Neural progenitor cell (in vitro differentiated cells): ENCODE results near the gene PRKCSH. TPM values are rescaled to one million over a fixed set of nuclear protein-coding genes. Genes with fewer than 3 reads are reported as not detected.

ENCODE experiments used
- DNase-seq: peaks from one replicate; pipeline ENCODE4 v3.0.0-alpha.2; 2016; ENCODE audit warnings: low spot score
- H2AFZ ChIP-seq: fragments of 200-600 bp; sonication (generic); replicated peaks from 2 replicates; pipeline ENCODE4 v1.6.1; 2016; ENCODE audit warnings: antibody characterized with exemption
- H3F3A ChIP-seq: fragments of 200-600 bp; sonication (generic); 2 replicates; pipeline ENCODE4 v1.6.1; 2016; ENCODE audit warnings: antibody characterized with exemption, low read depth
- H3K27ac ChIP-seq: fragments of 200-600 bp; sonication (generic); 2 replicates; pipeline ENCODE4 v1.5.1; 2016; ENCODE audit warnings: mild to moderate bottlenecking
- H3K27me3 ChIP-seq: fragments of 200-600 bp; sonication (generic); 2 replicates; pipeline ENCODE4 v1.6.1; 2016; ENCODE audit warnings: mild to moderate bottlenecking, moderate library complexity
- H3K36me3 ChIP-seq: fragments of 200-600 bp; sonication (generic); 2 replicates; pipeline ENCODE4 v1.5.1; 2016
- H3K4me1 ChIP-seq: fragments of 200-600 bp; sonication (generic); 2 replicates; pipeline ENCODE4 v1.6.1; 2016; ENCODE audit warnings: mixed run types
- H3K4me2 ChIP-seq: fragments of 200-600 bp; sonication (generic); 2 replicates; pipeline ENCODE4 v1.6.1; 2016
- H3K4me3 ChIP-seq: fragments of 200-600 bp; sonication (generic); 2 replicates; pipeline ENCODE4 v1.5.1; 2016
- H3K79me2 ChIP-seq: fragments of 200-600 bp; sonication (generic); 2 replicates; pipeline ENCODE4 v1.6.1; 2016; ENCODE audit warnings: low read depth
- H3K9ac ChIP-seq: fragments of 200-600 bp; sonication (generic); 2 replicates; pipeline ENCODE4 v1.6.1; 2016
- H3K9me3 ChIP-seq: fragments of 200-600 bp; sonication (generic); 2 replicates; pipeline ENCODE4 v1.5.1; 2016; ENCODE audit warnings: low read depth
- H4K20me1 ChIP-seq: fragments of 200-600 bp; sonication (generic); 2 replicates; pipeline ENCODE4 v1.6.1; 2016; ENCODE audit warnings: low read depth
- H3K27ac Mint-ChIP-seq: 3 replicates; pipeline ENCODE4 v1.8.0; 2021; ENCODE audit warnings: mixed read lengths
- H3K27me3 Mint-ChIP-seq: 2 replicates; pipeline ENCODE4 v1.8.0; 2022; ENCODE audit warnings: low read depth, mild to moderate bottlenecking, inconsistent platforms, moderate library complexity, mixed read lengths; ENCODE audit not compliant: insufficient read depth
- H3K36me3 Mint-ChIP-seq: 3 replicates; pipeline ENCODE4 v1.8.0; 2021; ENCODE audit warnings: mixed read lengths
- H3K4me1 Mint-ChIP-seq: 3 replicates; pipeline ENCODE4 v1.8.0; 2021; ENCODE audit warnings: mixed read lengths
- H3K4me3 Mint-ChIP-seq: 3 replicates; pipeline ENCODE4 v1.8.0; 2021; ENCODE audit warnings: mild to moderate bottlenecking, moderate library complexity, mixed read lengths
- H3K9me3 Mint-ChIP-seq: 3 replicates; pipeline ENCODE4 v1.8.0; 2020; ENCODE audit warnings: mixed read lengths
- EZH2 ChIP-seq: fragments of 200-600 bp; sonication (generic); IDR thresholded peaks from 2 replicates; pipeline ENCODE4 v1.6.1; 2017; ENCODE audit warnings: antibody characterized with exemption, mild to moderate bottlenecking, moderate library complexity
- EZH2phosphoT487 ChIP-seq: fragments of 200-600 bp; sonication (generic); IDR thresholded peaks from 2 replicates; pipeline ENCODE4 v1.6.1; 2017; ENCODE audit warnings: antibody characterized with exemption
- total RNA-seq: library from RNA; depleted of rRNA; stranded (reverse); fragments of >200 nt; gene quantifications from 2 replicates; pipeline ENCODE4 v1.2.3, GENCODE V29; 2015; ENCODE audit warnings: low replicate concordance
- TF ChIP-seq, protein P1 (sequence below): fragments of 200-600 bp; sonication (generic); IDR thresholded peaks from 2 replicates; pipeline ENCODE4 v1.5.1; 2017; ENCODE audit warnings: antibody characterized with exemption, mild to moderate bottlenecking

Gene PRKCSH
- total RNA-seq, 1 donor from 2014 or later, result 53.6 TPM

DNA sequence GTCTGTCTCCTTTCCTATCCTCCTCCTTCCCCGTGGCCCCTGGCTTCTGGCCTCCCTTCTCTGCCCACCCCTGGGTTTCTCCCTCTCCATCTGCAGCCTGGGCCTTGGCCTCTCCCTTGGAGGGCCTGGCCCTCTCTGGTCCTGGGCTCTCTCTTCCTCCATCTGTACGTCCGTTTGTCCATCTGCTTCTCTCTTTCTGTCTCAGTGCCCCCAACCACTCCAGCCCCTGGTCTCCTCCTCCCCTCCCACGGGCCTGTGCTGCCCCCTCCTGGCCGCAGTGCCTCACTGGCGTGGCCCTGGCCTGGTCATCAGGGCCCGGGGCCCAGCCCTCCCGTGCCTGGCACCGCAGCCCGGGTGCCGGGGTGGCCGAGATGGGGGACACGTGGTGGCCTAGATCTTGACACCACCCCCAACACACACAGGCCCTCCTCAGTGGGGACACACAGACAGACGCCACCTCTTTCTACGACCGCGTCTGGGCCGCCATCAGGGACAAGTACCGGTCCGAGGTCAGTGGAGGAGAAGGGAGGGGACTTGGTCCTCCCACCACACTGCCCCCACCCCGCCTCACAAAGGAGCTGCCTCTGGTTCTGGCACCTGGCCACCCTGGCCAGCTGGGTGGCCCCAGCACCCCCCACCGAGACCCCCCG lies 11.3 kb downstream of the PRKCSH start:
- H3K9me3 ChIP-seq, result no peaks in the 10 kb centered on the region
- Mint-ChIP-seq H3K9me3 (no peaks in the 10 kb centered on the region), H3K36me3 (peaks cover 8% of the 10 kb centered on the region), H3K4me1 (peaks cover 6% of the 10 kb centered on the region), H3K27ac (peak overlapping the region; percentile 76), H3K27me3 (peaks cover 8% of the 10 kb centered on the region), H3K4me3 (no peak overlapping the region)
- H3K27ac ChIP-seq, result no peak overlapping the region
- H3K36me3 ChIP-seq, result no peaks in the 10 kb centered on the region
- no peak overlapping the region for H2AFZ ChIP-seq
- H3K4me1 ChIP-seq, result peaks cover 9% of the 10 kb centered on the region
- peaks cover 15% of the 10 kb centered on the region for H4K20me1 ChIP-seq
- no peak overlapping the region for H3K9ac ChIP-seq
- TF ChIP-seq, protein P1, sequence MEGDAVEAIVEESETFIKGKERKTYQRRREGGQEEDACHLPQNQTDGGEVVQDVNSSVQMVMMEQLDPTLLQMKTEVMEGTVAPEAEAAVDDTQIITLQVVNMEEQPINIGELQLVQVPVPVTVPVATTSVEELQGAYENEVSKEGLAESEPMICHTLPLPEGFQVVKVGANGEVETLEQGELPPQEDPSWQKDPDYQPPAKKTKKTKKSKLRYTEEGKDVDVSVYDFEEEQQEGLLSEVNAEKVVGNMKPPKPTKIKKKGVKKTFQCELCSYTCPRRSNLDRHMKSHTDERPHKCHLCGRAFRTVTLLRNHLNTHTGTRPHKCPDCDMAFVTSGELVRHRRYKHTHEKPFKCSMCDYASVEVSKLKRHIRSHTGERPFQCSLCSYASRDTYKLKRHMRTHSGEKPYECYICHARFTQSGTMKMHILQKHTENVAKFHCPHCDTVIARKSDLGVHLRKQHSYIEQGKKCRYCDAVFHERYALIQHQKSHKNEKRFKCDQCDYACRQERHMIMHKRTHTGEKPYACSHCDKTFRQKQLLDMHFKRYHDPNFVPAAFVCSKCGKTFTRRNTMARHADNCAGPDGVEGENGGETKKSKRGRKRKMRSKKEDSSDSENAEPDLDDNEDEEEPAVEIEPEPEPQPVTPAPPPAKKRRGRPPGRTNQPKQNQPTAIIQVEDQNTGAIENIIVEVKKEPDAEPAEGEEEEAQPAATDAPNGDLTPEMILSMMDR, result peak; percentile 88
- TF ChIP-seq EZH2phosphoT487 (no peak), EZH2 (no peak)
- peak; percentile 84 for DNase-seq
- no peak overlapping the region for H3K4me2 ChIP-seq
- H3F3A ChIP-seq, result peaks cover 17% of the 10 kb centered on the region
- no peaks in the 10 kb centered on the region for H3K79me2 ChIP-seq
- H3K27me3 ChIP-seq, result no peaks in the 10 kb centered on the region
- no peak overlapping the region for H3K4me3 ChIP-seq

DNA sequence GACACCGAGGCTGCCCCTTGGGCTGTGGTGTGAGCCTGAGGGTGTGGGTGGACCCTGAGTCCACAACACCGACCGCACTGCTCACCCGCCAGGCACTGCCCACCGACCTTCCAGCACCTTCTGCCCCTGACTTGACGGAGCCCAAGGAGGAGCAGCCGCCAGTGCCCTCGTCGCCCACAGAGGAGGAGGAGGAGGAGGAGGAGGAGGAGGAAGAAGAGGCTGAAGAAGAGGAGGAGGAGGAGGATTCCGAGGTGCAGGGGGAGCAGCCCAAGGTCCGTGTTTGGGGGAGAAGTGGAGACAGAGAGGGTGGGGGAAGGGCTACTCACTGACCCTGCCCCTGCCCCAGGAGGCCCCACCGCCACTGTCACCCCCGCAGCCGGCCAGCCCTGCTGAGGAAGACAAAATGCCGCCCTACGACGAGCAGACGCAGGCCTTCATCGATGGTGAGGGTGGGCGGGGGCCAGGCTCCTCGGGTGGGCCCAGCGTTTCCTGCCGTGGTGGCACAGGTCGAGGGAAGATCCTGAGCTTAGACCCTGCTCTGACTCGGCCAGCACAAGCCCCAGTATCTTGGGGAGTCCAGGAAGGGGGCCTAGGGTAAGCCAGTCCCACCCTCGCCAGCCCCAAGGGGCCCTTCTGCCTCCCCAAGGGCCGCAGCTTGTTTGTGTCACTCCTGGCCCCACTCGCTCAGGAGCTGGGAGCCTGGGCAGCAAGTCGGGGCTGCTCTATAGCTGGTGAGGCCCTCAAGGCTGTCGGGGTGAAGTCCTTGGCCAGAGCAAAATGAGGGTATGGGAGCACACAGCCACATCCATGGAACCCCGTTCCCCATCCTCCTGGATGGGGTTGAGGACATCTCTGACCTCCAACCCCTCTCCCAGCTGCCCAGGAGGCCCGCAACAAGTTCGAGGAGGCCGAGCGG lies 12.2 kb downstream of the PRKCSH start:
- Histone ChIP-seq H3K4me1 (peaks cover 18% of the 10 kb centered on the region), H2AFZ (no peak overlapping the region), H3K9me3 (no peaks in the 10 kb centered on the region), H3K4me3 (no peak overlapping the region), H3K27me3 (no peaks in the 10 kb centered on the region), H3K79me2 (no peaks in the 10 kb centered on the region), H3F3A (peaks cover 24% of the 10 kb centered on the region), H4K20me1 (peaks cover 11% of the 10 kb centered on the region), H3K4me2 (no peak overlapping the region), H3K36me3 (no peaks in the 10 kb centered on the region), H3K9ac (no peak overlapping the region), H3K27ac (no peak overlapping the region)
- H3K4me1 Mint-ChIP-seq, result peaks cover 15% of the 10 kb centered on the region
- no peak overlapping the region for H3K4me3 Mint-ChIP-seq
- peaks cover 4% of the 10 kb centered on the region for H3K36me3 Mint-ChIP-seq
- no peaks in the 10 kb centered on the region for H3K9me3 Mint-ChIP-seq
- no peak overlapping the region for H3K27ac Mint-ChIP-seq
- TF ChIP-seq EZH2 (no peak), EZH2phosphoT487 (no peak)
- TF ChIP-seq, protein P1, result no peak
- peaks cover 4% of the 10 kb centered on the region for H3K27me3 Mint-ChIP-seq
- no peak for DNase-seq

DNA sequence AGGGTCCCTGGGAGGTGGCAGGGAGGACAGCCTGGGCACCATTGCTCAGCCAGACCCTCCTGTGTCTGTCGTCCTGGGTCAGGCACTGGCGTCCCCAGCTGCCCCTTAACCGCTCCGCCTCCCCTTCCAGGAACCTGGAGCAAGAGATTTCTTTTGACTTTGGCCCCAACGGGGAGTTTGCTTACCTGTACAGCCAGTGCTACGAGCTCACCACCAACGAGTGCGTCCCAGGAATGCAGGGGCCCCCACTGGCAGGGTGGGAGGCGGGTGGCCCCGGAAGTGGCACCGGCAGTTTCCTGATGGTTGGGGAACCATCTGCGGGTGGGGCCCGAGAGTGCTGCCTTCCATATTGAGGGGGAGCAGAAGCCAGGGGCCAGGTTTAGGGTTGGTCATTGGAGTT lies 13.0 kb downstream of the PRKCSH start:
- Histone ChIP-seq H2AFZ (no peak overlapping the region), H3K27me3 (no peaks in the 10 kb centered on the region), H3K79me2 (no peaks in the 10 kb centered on the region), H3K4me1 (peaks cover 22% of the 10 kb centered on the region), H3K4me2 (no peak overlapping the region), H3K9me3 (no peaks in the 10 kb centered on the region), H3F3A (peaks cover 24% of the 10 kb centered on the region), H4K20me1 (peaks cover 8% of the 10 kb centered on the region), H3K36me3 (no peaks in the 10 kb centered on the region), H3K9ac (no peak overlapping the region), H3K4me3 (no peak overlapping the region), H3K27ac (no peak overlapping the region)
- peaks cover 19% of the 10 kb centered on the region for H3K4me1 Mint-ChIP-seq
- H3K9me3 Mint-ChIP-seq, result no peaks in the 10 kb centered on the region
- no peak for TF ChIP-seq EZH2phosphoT487
- TF ChIP-seq EZH2, result no peak
- H3K27me3 Mint-ChIP-seq, result peaks cover 4% of the 10 kb centered on the region
- no peak for DNase-seq
- no peak overlapping the region for H3K27ac Mint-ChIP-seq
- H3K36me3 Mint-ChIP-seq, result peaks cover 6% of the 10 kb centered on the region
- no peak overlapping the region for H3K4me3 Mint-ChIP-seq
